ENCODE results near the gene JAKMIP1.

The JAKMIP1 gene

GRCh38 chr4:5980436-5981155 is 219.8 kb downstream of the JAKMIP1 start:
- H3K9me3 Mint-ChIP-seq, result peaks cover 17% of the 10 kb centered on the region
- H3K4me1 Mint-ChIP-seq (ENCODE audit: low read depth), result no peaks in the 10 kb centered on the region

GRCh38 chr4:5979981-5980380 is 220.4 kb downstream of the JAKMIP1 start:
- Mint-ChIP-seq H3K27ac (no peak overlapping the region), H3K9me3 (peaks cover 16% of the 10 kb centered on the region), H3K4me1 (ENCODE audit: low read depth) (no peaks in the 10 kb centered on the region), H3K27me3 (peaks cover 26% of the 10 kb centered on the region), H3K36me3 (ENCODE audit: low read depth) (no peaks in the 10 kb centered on the region), H3K4me3 (no peak overlapping the region)
- DNase-seq, result no peak

More at GRCh38 chr4:5980436-5981155, 219.8 kb downstream of the JAKMIP1 start:
- Mint-ChIP-seq H3K4me3 (no peak overlapping the region), H3K36me3 (ENCODE audit: low read depth) (no peaks in the 10 kb centered on the region), H3K27me3 (peaks cover 26% of the 10 kb centered on the region), H3K27ac (no peak overlapping the region)
- no peak for DNase-seq

DNA sequence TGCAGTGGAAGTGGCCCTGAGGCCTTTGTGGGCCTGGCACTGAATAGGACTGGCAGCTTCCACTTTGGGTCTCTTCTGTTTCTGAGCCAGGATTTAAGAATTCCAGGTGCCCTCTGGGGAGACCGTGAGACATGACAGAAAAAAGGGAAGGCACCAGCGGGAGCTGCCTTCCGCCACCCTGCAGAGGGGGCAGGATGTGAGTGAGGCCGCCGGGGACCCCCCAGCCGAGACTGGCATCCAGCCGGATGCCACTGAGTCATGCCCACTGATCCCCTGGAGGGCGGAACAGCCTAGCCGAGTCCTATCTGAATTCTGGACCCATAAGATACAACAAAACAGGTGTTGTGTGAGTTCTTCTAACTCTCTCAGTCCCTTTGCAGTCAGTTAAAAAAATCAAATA is 223.4 kb downstream of the JAKMIP1 start:
- Mint-ChIP-seq H3K27me3 (peaks cover 23% of the 10 kb centered on the region), H3K9me3 (no peaks in the 10 kb centered on the region), H3K27ac (no peak overlapping the region), H3K4me3 (no peak overlapping the region), H3K36me3 (ENCODE audit: low read depth) (no peaks in the 10 kb centered on the region), H3K4me1 (ENCODE audit: low read depth) (no peaks in the 10 kb centered on the region)
- no peak for DNase-seq

DNA sequence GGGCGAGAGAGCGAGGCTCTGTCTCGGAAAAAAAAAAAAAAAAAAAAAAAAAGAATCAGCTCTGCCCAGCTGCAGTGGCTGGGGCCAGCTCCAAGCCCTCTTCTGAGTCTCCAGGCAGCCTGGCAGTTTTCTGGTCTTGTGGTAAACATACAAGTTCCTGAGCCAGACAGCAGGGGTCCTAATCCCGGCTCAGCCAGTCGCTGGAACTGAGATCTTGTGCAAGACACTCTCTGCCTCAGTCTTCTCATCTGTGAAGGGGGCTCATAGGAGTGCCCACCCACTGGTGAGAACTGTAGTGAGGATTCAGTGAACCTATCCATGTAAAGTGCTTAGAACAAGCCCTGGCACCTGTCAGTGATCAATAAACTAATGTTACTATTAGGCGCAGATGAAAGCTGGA is 223.9 kb downstream of the JAKMIP1 start:
- Mint-ChIP-seq H3K27ac (no peak overlapping the region), H3K4me1 (ENCODE audit: low read depth) (no peaks in the 10 kb centered on the region), H3K9me3 (no peaks in the 10 kb centered on the region), H3K36me3 (ENCODE audit: low read depth) (no peaks in the 10 kb centered on the region), H3K4me3 (no peak overlapping the region), H3K27me3 (peaks cover 19% of the 10 kb centered on the region)
- no peak for DNase-seq
